Motor neuron (in vitro differentiated cells): ENCODE data around the gene CEBPZOS. TPM values are rescaled to one million over a fixed set of nuclear protein-coding genes. Genes with fewer than 3 reads are reported as not detected.

Experiments
- ATAC-seq, 8 experiments: fragments of 200-7000 bp; cut with Tn5 transposase; replicated peaks in 6 of 8; 2 replicates each; pipeline ENCODE4 v1.8.0; 2021; ENCODE audit warnings: mild to moderate bottlenecking in 8 of 8, moderate library complexity in 8 of 8
- H3K27ac ChIP-seq, 2 donors: fragments of 250-450 bp; sonication (Bioruptor Pico); 2 replicates each; pipeline ENCODE4 v1.9.0; 2021; ENCODE audit warnings: antibody characterized with exemption in 2 of 2, mild to moderate bottlenecking in 2 of 2, moderate library complexity in 1 of 2
- H3K4me1 ChIP-seq, 2 donors: fragments of 250-450 bp; sonication (Bioruptor Pico); replicated peaks in 1 of 2; 2 replicates each; pipeline ENCODE4 v1.6.1; 2021; ENCODE audit warnings: antibody characterized with exemption in 2 of 2, mild to moderate bottlenecking in 2 of 2, moderate library complexity in 1 of 2
- H3K4me3 ChIP-seq, 5 donors: fragments of 250-450 bp; sonication (Bioruptor Pico); 2 replicates each; pipeline ENCODE4 v1.9.0; 2021; ENCODE audit warnings: antibody characterized with exemption in 5 of 5, mild to moderate bottlenecking in 5 of 5, moderate library complexity in 4 of 5
- WGBS, 10 experiments: fragments of 450-650 bp; shearing (Covaris generic); methylation state at CpG; one replicate each; pipeline ENCODE4 v1.0.0; 2022; 5-methylcytosine and 5-hydroxymethylcytosine counted together
- in situ Hi-C, 9 experiments: fragments of 400-800 bp; cut with MboI; loops; one replicate each; pipeline ENCODE4 v1.15.0; 2021; ENCODE audit warnings: low sequenced_read_pairs in 9 of 9, low pct_unique_long_range_greater_than_20kb in 2 of 9; ENCODE audit not compliant: unreplicated experiment in 9 of 9
- total RNA-seq, 8 experiments: library from RNA; unstranded; fragments of 300-600 nt; gene quantifications; 2 replicates each; pipeline versions ENCODE4 v1.2.3 to v1.2.4, GENCODE V29; 2022

The CEBPZOS gene
- total RNA-seq, 8 experiments from 2014 or later: 33.5 to 44.3 (median 37.0) TPM

GRCh38 chr2:37228788-37229187, 32.5 kb downstream of the CEBPZOS start:
- Histone ChIP-seq H3K27ac (no peak overlapping the region), H3K4me3 (no peak overlapping the region), H3K4me1 (peaks cover 26 to 33% of the 10 kb centered on the region in 2 donors)
- in situ Hi-C loops: no loop called here
- 80 to 100% (median 95%) methylated on average over 2 to 3 of the region's 3 CpGs for WGBS, 10 experiments
- no peak for ATAC-seq

GRCh38 chr2:37230581-37230980, 34.3 kb downstream of the CEBPZOS start:
- in situ Hi-C loops: no loop called here
- 0 to 2% (median 0%) methylated on average over 1 to 8 of the region's 8 CpGs; no CpG with 5 or more reads in 3 of the 10 experiments for WGBS, 10 experiments
- H3K4me1 ChIP-seq: peaks cover 22 to 26% of the 10 kb centered on the region in 2 donors
- ATAC-seq: no peak
- H3K4me3 ChIP-seq: peak overlapping the region; percentile 75 to 91 (median 86)
- no peak overlapping the region for H3K27ac ChIP-seq

GRCh38 chr2:37231241-37232130, 35.2 kb downstream of the CEBPZOS start, which contains the start of the genes CEBPZ and NDUFAF7:
Gene CEBPZ, minus strand, starts transcription at chr2:37231596. Its CDS starts 29 bp downstream, at chr2:37231567.
Gene NDUFAF7, plus strand, starts transcription at chr2:37231658. Its CDS starts 48 bp downstream, at chr2:37231706.
- 0 to 24% (median 1%) methylated on average over 2 to 32 of the region's 73 CpGs; no CpG with 5 or more reads in 3 of the 10 experiments for WGBS, 10 experiments
- H3K4me3 ChIP-seq: peak within 1 kb of the TSS; percentile 75 to 91 (median 86)
- ATAC-seq: peak; percentile 89 to 97 (median 96)
- H3K27ac ChIP-seq: peak within 1 kb of the TSS; percentile 89 to 92
- in situ Hi-C loops: no loop called here
- H3K4me1 ChIP-seq: peaks cover 17 to 21% of the 10 kb centered on the region in 2 donors

- Histone ChIP-seq H3K4me1 (peaks cover 14 to 17% of the 10 kb centered on the region in 2 donors), H3K4me3 (peak overlapping the region; percentile 75 to 91 (median 86)), H3K27ac (peak overlapping the region; percentile 89 to 92)
- peak; percentile 9 to 36 (median 24) for ATAC-seq
- 0 to 15% (median 10%) methylated on average over 2 to 16 of the region's 18 CpGs; no CpG with 5 or more reads in 1 of the 10 experiments for WGBS, 10 experiments
- in situ Hi-C loops: no loop called here
Observed at GRCh38 chr2:37232131-37232933, 36.0 kb downstream of the CEBPZOS start.

- WGBS, 10 experiments: 79 to 100% (median 94%) methylated on average over 1 to 4 of the region's 4 CpGs
- Histone ChIP-seq H3K27ac (no peak overlapping the region), H3K4me3 (no peak overlapping the region), H3K4me1 (no peaks in the 10 kb centered on the region)
- ATAC-seq: no peak
- in situ Hi-C loops: no loop called here
Observed at GRCh38 chr2:37243435-37243834, 47.1 kb downstream of the CEBPZOS start.

- Histone ChIP-seq H3K27ac (no peak overlapping the region), H3K4me3 (no peak overlapping the region), H3K4me1 (no peaks in the 10 kb centered on the region)
- in situ Hi-C loops: no loop called here
- WGBS, 10 experiments: 46 to 94% (median 92%) methylated on average over 2 to 4 of the region's 4 CpGs; no CpG with 5 or more reads in 2 of the 10 experiments
- ATAC-seq: no peak
Observed at GRCh38 chr2:37244017-37244416, 47.7 kb downstream of the CEBPZOS start.

GRCh38 chr2:37244755-37245154, 48.5 kb downstream of the CEBPZOS start:
- H3K4me1 ChIP-seq: no peaks in the 10 kb centered on the region
- H3K27ac ChIP-seq: no peak overlapping the region
- no peak overlapping the region for H3K4me3 ChIP-seq
- peak in 2 of 8 experiments; percentile 56 to 69 for ATAC-seq
- 40 to 100% (median 95%) methylated on average over 1 to 3 of the region's 3 CpGs; no CpG with 5 or more reads in 2 of the 10 experiments for WGBS, 10 experiments
- in situ Hi-C loops: no loop called here

- Histone ChIP-seq H3K4me3 (no peak overlapping the region), H3K4me1 (no peaks in the 10 kb centered on the region), H3K27ac (no peak overlapping the region)
- ATAC-seq: no peak
- in situ Hi-C loops: no loop called here
Observed at GRCh38 chr2:37246205-37246604, 49.9 kb downstream of the CEBPZOS start.

GRCh38 chr2:37250869-37251740, 54.8 kb downstream of the CEBPZOS start:
- in situ Hi-C loops: no loop called here
- Histone ChIP-seq H3K4me1 (no peaks in the 10 kb centered on the region), H3K4me3 (no peak overlapping the region), H3K27ac (no peak overlapping the region)
- WGBS, 10 experiments: 68 to 100% (median 92%) methylated on average over 3 to 5 of the region's 5 CpGs
- no peak for ATAC-seq

Other genes with a start within 250 kb of the CEBPZOS start
- 10 to 100 TPM in 5 of 8 experiments, 1 to 10 TPM in 3; 9.0 to 20.0 (median 10.5) TPM for gene STRN, start 230.0 kb upstream of the CEBPZOS start, total RNA-seq
- gene HEATR5B, start 112.1 kb upstream of the CEBPZOS start, total RNA-seq: 10 to 100 TPM; 15.6 to 34.6 (median 25.3) TPM
- 10 to 100 TPM in 6 of 8 experiments, 1 to 10 TPM in 2; 7.9 to 15.0 (median 11.8) TPM for gene GPATCH11, start 112.0 kb upstream of the CEBPZOS start, total RNA-seq
- 10 to 100 TPM in 5 of 8 experiments, 1 to 10 TPM in 3; 7.1 to 38.2 (median 20.0) TPM for gene EIF2AK2, start 39.5 kb upstream of the CEBPZOS start, total RNA-seq
- not detected for gene SULT6B1, start 7.8 kb upstream of the CEBPZOS start, total RNA-seq
- 10 to 100 TPM; 48.9 to 86.0 (median 57.9) TPM for gene CEBPZ, start 35.1 kb downstream of the CEBPZOS start, total RNA-seq
- gene NDUFAF7, start 35.2 kb downstream of the CEBPZOS start, total RNA-seq: 10 to 100 TPM; 16.9 to 36.6 (median 22.6) TPM
- 10 to 100 TPM in 7 of 8 experiments, 1 to 10 TPM in 1; 8.1 to 42.3 (median 22.9) TPM for gene PRKD3, start 128.3 kb downstream of the CEBPZOS start, total RNA-seq
- gene QPCT, start 148.1 kb downstream of the CEBPZOS start, total RNA-seq: 10 to 100 TPM in 1 of 8 experiments, 1 to 10 TPM in 3, under 1 TPM in 4; 0.42 to 35.4 (median 1.3) TPM